CD4-positive, alpha-beta T cell treated with Interleukin-2 at 100 ng/mL for 4 hours (primary cell): ENCODE measurements around the gene HMCES.
"Not testable (repeated sequence)": the region's sequence is repeated elsewhere in the genome, so short reads cannot be mapped to it uniquely, and the experiment has no call there.

Experiments
- DNase-seq: peaks from one replicate; pipeline ENCODE4 v3.0.0-alpha.2; 2020; ENCODE audit warnings: low spot score

HMCES gene

DNA sequence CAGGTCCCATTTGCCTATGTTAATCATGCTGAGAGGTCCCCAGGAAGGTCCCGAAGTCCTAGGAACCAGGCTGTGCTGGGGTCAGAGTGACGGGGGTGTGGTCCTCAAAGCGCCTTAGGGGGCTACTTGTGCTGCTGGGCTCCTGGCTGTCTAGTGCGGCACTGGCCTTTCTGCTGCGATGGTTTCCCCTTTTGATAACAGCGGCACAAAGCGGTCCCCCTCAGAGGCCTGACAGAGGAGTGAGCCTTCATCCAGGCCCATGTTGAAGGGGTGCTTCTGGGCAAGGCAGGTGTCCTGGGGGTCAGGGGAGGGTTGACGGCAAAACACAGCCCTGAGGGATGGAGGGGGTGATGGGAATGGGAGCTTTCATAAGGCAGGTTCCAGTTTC, 68.8 kb downstream of the HMCES start:
- no peak for DNase-seq

DNA sequence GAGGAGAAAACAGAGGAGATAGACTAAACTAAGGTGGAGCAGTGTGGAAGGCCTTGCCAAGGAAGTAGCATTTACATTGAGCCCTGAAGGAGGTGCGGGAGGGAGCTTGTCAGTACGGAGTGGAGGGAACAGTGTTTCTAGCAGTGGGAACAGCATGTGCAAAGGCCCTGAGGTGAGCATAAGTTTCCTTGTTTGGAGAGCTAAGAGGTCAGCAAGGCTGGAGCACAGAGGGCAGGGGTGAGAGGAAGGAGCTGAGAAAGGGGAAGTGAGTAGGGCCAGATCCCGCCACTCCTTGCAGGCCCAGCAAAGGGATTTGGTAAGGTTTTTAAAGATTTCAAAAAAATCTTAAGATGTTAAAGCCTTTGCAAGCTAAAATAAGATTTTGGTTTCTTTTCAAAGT, 70.1 kb downstream of the HMCES start:
- DNase-seq = no peak

DNA sequence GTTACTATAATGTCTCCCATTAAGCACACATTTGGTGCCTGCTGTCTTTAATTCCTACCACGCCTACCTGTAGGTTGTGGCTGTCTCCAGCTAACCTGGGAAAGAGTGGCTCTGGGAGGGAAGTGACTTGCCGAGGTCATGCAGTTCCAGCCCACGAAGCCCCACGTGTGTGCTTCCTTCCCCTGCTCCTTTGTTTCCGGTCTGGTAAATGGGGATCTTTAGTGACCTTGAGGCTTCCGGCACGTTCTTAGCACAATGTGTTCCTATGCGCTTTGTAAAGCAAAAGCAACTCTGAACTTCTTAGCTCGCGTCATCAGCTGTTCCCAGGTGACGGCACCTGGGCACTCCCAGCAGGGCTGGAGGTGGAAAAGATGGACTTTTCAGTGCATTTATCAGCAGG, 70.5 kb downstream of the HMCES start:
- not testable (repeated sequence) for DNase-seq

DNA sequence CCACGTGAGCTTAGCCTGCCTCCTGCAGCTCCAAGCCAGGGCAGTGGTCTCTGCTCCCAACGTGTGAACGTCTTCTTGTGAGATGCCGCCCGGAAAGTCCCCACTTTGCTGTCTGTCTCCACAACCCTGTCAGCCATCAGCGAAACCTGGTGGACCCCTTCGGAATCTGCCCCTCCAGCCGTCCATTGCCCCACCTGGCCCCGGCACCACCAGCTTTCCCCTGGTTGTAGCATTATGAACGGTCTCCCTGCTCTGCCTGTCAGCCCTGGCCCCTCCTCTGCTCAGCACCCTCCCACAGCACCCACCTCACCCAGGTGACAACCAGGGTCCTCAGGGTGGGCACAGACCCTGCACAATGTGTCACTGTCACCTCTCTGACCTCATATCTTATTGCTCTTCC, 71.1 kb downstream of the HMCES start:
- DNase-seq = no peak

DNA sequence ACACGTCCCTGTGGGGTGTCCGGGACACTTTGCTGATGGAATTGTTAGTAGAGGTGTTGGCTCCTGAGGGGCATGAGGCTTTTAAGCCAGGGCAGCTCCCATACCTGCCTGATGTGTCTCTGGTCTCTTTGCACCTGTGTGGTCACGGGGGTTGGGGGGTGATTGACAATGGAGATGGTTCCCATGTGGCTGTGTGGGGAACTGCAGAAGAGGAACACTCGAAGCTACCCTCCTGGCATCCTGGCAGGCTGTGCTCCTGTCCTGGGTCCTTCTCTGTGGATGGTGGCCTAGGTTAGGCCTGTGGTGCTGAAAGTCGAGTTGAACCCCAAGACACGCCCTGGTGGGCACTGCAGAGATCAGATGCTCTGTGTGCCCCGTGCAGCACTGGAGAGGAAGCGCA, 73.4 kb downstream of the HMCES start:
- no peak for DNase-seq

DNA sequence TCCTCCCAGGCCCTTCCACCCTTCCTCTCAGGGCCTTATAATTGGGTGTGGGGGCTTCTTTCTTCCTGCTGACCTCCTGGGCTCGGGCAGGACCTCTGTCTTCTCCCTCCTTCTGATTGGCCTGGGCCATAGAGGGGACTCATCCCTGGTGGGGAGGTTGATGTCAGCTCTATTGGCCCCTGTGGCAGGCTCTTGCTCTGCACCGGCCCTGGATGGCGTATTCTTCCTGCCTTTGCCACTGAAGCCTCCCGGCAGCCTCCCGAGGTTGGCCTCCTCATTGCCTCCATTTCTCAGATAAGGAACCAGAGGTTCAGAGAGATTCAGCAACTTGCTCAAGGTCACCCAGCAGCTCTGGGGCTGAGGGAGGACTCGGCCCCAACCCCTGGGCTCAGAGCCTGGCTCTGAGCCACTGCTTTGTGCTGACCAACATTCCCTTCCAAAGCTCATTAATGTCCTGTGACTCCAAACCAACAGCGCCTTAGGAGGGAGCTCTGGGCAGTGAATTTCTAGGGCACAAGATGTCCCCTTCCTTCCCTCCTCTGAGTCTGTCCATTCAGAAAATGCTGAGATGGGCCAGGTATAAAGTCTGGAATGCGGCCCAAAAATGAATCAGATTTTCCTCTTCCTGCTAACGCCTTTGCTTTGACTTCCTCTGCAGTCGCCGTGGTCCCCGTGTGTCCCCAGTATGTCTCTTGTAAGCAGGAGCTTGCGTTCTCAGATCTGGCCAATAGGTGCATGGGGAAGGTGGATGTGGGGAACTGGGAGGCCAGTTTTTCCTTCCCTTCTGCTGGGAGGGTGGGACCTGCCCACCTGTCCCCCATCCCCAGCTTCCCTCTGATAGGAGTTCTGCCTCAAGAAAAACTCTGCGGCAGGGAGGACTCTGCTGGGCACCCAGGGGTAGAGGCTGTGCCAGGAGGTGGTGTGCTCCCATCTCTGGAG, 74.2 kb downstream of the HMCES start:
- DNase-seq = no peak

DNA sequence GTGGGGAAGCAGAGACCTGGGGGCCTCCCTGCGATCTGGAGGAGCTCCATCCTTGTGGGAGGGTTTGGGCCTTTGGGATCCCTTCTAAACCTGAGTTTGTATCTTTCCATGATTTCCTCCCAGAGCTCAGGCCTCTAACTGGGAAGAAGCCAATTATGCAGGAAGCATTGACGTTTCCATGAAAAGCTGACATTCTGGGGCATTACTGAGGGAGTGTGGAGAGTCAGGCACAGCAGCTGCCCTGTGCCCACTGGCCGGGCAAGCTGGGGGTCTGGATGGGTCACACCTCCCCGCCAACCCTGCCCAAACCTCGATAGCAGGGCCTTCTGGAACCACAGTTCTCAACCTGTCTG, 74.9 kb downstream of the HMCES start:
- DNase-seq = no peak
